GM12878 (cell line): ENCODE data around the gene RAB25.

Experiments used
- BHLHE40 ChIP-seq, 2 experiments: fragments of 450-650 bp in 1 of 2; IDR thresholded peaks; 2 replicates each; pipeline ENCODE4 v1.6.1; 2011 to 2017; ENCODE audit warnings: low read depth in 2 of 2, borderline replicate concordance in 1 of 2, improper control_type of control experiment in 1 of 2, low read length in 1 of 2, mild to moderate bottlenecking in 1 of 2
- CTCF ChIP-seq, 3 experiments: IDR thresholded peaks in 2 of 3; conservative IDR thresholded peaks in 1 of 3; 2 replicates each; pipeline ENCODE4 v1.5.1; 2011; ENCODE audit warnings: low read depth in 3 of 3, low read length in 3 of 3, mild to moderate bottlenecking in 3 of 3, control low read depth in 2 of 3, moderate library complexity in 2 of 3, inconsistent platforms in 1 of 3, mixed read lengths in 1 of 3; ENCODE audit not compliant: control insufficient read depth in 2 of 3, insufficient read depth in 1 of 3; ENCODE audit errors: extremely low read depth in 1 of 3
- MTA3 ChIP-seq: IDR thresholded peaks from 2 replicates; pipeline ENCODE4 v1.6.1; 2012; ENCODE audit warnings: low read length, inconsistent platforms, borderline replicate concordance
- NFIC ChIP-seq: IDR thresholded peaks from 2 replicates; pipeline ENCODE4 v1.6.1; 2012; ENCODE audit warnings: low read depth, mild to moderate bottlenecking, inconsistent platforms, low read length, moderate library complexity
- SMC3 ChIP-seq: IDR thresholded peaks from 2 replicates; pipeline ENCODE4 v1.6.1; 2011; ENCODE audit warnings: low read length, improper control_type of control experiment, borderline replicate concordance

DNA sequence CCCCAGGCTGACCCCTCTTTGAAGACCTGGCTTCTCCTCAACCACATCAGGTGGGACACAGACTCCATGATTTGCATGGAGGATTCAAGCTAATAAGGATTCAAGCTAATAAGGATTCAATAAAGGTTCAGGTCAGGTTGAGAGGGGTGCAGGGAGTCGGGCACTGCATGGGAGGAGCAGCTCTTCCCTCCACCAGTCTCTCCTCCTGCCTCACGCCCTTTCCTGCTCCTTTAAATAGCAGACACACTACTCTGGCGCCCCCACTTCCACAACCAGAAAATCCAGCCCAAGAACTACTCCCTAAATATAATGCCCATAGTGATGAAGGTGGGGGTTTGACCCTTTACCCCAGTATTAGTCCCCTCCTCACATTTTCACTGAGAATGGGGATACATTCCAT, 14.2 kb downstream of the RAB25 start:
- TF ChIP-seq SMC3 (no peak), CTCF (IDR thresholded peaks at IDR 0.05 in 2 of 3, conservative IDR thresholded peaks at IDR 0.05 in 1 of 3; ENCODE audit: control insufficient read depth in 2 of 3, extremely low read depth in 1 of 3, insufficient read depth in 1 of 3, low read depth in 3 of 3, low read length in 3 of 3) (0 out of 6 replicates have a peak, but pooled peaks of 1 of the 3 experiments have one; percentile 0), MTA3 (no peak), NFIC (no peak), BHLHE40 (IDR thresholded peaks at IDR 0.05; ENCODE audit: borderline replicate concordance in 1 of 2, low read depth in 2 of 2, low read length in 1 of 2) (no peak)
